ENCODE data around the gene NMNAT2.

The NMNAT2 gene

GRCh38 chr1:183233113-183233512 is 185.1 kb downstream of the NMNAT2 start:
- DNase-seq: no peak

DNA sequence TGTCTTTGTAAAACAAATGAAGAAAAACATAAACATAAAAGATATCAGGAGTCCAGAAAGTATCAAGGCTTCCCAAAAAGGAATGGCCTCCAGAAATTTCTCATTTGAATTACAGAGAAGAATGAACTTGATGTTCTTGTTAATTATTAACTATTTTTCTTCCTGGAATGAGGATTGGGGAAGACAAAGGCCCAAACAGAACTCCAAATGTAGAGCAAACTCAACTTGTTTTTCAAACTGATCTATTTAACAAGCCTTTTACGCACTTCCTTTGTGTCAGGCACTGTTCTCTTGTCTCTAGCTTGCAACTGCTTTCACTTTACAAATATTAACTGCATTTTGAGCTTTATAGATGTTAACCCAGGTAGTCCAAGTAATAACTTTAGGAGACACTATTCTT is 186.6 kb downstream of the NMNAT2 start:
- no peak for DNase-seq

GRCh38 chr1:183230413-183230812 is 187.8 kb downstream of the NMNAT2 start:
- DNase-seq: no peak

DNA sequence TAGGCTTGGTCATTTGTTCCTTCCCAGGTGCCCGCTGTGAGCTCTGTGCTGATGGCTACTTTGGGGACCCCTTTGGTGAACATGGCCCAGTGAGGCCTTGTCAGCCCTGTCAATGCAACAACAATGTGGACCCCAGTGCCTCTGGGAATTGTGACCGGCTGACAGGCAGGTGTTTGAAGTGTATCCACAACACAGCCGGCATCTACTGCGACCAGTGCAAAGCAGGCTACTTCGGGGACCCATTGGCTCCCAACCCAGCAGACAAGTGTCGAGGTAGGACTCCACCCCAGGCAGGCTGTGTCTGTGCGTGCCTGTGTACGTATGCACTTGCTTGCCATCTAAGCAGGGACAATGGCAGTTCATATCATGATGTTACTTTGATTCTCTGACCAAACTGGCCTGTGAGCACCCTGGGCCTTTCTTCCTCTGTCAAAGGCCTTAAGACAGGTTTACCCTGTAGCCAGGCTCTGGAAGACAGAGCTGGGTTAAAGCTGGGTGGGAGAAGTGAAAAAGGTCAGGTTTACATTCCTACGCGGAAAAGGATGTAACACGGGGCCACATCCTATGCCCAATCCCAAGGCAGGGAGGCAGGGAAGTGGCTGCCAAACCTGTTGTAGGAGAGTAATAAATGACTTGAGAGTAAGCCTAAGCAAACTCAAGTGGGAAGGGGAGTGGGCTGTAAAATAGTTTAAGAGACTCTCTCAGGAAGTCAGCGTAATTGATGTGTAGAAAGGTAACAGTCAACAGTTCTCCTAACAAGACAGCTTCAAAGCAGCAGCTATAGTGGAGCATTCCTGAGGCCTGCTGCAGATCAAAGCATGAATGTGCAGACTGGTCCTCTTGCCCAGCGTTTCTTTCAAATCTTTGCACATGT is 189.6 kb downstream of the NMNAT2 start:
- DNase-seq: no peak

DNA sequence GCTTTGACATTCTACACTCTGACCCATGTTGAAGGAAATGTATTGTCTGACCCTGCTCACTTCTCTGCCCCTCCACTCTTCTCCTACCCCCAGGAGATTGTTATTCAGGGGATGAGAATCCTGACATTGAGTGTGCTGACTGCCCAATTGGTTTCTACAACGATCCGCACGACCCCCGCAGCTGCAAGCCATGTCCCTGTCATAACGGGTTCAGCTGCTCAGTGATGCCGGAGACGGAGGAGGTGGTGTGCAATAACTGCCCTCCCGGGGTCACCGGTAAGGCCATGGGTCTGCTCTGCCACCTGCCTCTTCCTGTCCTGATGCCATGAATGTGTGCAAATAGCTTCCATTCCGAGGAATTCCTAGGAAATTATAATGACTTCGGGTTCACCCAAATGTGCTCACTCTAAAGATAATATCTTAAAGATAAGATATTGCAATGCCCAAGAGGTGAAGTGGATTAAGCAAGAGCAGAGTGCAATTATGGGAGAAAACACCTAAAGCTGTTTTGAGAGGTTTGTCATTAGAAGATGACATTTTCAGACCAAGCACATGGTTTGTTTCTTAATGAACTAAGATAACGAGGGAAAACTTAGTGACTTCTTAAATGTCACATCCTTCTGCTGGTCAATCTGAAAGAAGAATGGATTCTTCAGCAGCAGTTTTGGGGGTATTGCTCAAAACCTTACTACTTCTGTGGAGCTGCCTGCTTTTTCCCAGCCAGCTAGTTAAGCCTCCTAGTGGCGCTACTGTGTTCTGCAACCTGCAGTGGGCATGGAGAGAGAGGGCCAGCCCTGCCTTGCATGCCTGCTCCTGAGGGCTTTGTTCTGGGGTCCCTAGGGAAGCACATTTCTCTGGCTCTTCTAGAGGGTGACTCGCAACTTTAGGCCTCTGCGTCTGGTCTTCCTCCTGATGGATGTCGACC is 190.5 kb downstream of the NMNAT2 start:
- no peak for DNase-seq

DNA sequence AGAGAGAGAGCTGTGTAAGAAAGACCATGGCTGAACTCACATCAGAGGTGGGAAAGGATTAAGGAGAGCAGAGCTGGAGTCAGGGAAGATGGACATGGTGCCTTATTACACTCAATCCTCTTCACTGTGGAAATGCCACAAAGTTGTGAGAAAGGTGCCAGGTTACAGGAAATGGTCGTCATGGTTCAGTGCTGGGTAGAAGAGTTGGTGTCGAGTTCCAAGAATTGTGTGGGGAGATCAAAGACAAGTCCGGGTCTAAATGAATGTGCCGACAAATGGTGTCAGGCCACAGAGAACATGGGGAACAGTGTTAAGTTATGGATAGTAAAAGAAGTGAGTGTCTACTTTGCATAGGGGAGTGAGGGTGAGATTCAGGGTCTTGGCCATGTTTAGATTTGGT is 191.2 kb downstream of the NMNAT2 start:
- DNase-seq: no peak

GRCh38 chr1:183226361-183226760 is 191.8 kb downstream of the NMNAT2 start:
- no peak for DNase-seq

- no peak for DNase-seq
These were observed 194.7 kb downstream of the NMNAT2 start for GRCh38 chr1:183223467-183223866.

- DNase-seq: no peak
These were observed 195.3 kb downstream of the NMNAT2 start for GRCh38 chr1:183222909-183223308.

- no peak for DNase-seq
These were observed 198.6 kb downstream of the NMNAT2 start for GRCh38 chr1:183219616-183220009.

DNA sequence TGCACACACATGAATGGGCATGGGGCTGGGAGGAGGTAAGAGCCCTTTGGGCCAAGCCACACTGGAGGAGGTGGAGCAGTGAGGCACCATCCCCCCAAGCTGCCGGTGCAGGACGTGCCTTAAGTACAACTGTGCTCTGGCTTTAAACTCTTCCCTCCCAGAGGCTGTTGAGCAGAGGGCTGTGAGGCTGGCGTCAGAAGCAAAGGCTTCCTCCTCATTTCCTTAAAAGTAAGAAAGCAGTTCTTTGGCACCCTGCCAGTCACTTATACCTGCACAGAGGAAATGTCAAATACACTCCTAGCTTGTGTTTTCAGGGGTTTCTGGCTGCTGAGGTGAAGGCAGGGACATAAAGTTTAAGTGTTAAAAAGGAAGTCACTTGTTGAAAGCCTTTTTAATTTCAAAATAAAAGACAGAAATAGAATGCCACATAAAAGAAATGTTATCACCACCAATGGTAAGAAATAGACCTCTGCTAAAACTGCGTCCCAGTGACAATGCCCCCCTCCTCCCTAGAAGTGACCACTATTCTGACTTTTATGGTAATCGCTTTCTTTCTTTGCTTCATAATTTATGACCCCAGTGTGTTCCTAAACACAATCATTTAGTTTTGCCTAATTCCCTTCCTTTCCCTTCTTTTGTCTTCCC is 199.1 kb downstream of the NMNAT2 start:
- DNase-seq: peak; percentile 38

DNA sequence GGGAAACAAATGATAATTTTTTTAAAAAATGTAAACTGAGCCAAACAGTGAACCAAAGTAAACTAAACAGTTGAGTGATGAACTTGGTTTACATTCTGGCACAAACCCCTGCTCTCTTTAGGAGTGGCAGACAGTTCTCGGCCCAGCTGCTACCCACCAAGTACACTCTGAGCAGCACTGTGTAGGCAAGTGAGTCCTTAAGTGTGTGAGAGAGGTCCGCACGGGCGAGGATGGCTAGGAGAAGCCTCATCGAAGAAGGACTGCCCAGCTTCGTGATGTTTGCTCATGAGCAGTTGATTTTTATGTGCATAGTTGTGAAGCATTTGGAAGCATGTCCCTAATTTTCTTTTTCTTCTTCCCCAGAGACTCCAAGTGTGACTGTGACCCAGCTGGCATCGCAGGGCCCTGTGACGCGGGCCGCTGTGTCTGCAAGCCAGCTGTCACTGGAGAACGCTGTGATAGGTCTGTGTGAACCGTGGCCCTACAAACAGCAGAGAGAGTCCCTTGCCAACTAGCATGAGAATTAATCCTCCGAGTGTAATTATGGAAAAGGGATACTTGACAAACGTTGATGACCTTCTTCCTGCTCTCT is 200.1 kb downstream of the NMNAT2 start:
- no peak for DNase-seq

- DNase-seq: no peak
These were observed 202.2 kb downstream of the NMNAT2 start for GRCh38 chr1:183215936-183216335.

GRCh38 chr1:183215076-183215720 is 203.0 kb downstream of the NMNAT2 start:
- DNase-seq: no peak

DNA sequence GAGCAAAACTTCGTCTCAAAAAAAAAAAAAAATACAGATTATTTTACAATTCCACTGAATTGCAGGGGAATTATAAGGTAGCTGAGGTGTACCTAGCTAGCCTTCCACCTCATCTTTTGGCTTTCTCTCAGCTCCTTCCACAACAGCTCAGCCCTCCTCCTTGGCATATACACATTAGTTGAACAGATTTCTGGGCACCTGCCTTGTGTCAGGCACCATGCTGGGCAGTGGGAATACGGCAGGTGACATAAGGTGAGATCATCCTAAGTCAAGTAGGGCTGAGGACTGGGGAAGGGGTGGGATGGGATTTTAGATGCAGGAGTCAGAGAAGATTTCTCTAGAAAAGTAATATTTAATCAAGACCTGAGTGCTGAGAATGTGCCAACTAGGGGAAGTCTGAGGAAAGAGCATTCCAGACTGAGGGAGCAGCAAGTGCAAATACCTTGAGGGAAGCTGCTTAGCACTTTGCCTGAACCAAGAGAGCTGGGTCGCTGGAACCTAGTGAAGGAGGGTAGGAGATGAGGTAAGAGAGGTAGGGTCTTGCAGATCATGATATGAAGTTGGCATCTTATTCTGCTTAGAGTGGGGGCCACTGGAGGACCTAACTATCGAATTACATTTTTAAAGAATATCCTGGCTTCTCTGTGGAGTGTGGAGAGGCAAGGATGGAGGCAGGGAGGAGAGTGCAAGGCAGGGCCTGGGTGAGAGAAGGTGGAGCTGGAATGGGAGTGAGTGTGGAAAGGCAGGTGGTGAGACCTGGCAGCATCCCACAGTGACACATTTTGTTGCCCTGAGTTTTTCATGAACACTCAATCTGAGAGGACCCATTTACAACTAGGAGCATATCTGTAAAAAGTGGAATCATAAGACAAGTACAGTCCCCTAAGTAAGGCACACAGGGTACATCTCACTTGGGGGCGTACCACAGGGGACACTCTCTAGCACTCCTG is 203.9 kb downstream of the NMNAT2 start:
- no peak for DNase-seq

DNA sequence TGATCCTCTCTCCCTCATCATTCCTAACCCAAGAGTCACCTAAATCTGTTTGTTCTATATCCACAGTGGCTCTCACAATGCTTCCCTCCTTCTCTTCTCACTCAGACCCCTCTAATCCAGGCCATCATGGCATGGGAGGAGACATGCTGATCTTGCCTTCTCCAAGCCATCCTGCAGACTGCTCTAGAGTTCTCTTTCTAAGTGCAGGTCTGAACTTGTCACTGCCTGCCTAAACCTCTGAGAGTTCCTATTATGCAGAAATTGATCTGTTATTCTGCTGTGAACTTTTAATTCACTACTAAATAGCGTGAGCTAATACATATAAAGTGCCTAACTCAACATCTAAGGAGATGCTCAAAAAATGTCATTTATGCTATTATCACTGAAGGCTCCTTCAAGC is 205.3 kb downstream of the NMNAT2 start:
- DNase-seq: no peak

- DNase-seq: no peak
These were observed 207.5 kb downstream of the NMNAT2 start for GRCh38 chr1:183210681-183211080.

DNA sequence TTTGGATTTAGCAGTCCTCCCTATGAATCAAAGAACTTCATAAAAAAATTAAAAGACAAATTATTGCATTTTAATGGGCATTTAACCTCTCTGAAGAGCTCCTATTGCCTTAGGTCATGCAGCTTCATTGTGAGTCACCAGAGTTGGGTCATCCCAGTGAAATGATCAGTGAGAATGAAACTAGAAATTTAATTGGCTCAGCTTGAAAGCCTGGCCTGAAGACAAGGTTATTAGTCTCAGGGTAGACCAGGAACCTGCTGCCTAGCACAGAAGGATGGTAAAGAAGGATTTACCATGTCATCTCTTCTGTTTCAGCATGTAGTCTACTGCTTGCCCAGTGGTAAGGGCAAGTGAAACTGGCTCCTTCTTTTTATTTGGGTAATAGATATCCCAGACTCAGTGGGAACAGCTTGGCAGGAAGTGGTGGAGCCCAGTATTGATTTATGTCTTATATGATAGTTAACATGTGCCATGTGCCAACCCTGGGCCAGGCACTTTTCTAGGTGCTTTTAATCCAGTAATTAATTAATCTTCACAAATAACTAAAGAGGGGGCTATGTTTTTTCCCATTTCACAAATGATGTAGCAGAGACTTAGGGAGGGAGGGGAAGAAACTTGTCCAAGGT is 208.5 kb downstream of the NMNAT2 start:
- DNase-seq: no peak

DNA sequence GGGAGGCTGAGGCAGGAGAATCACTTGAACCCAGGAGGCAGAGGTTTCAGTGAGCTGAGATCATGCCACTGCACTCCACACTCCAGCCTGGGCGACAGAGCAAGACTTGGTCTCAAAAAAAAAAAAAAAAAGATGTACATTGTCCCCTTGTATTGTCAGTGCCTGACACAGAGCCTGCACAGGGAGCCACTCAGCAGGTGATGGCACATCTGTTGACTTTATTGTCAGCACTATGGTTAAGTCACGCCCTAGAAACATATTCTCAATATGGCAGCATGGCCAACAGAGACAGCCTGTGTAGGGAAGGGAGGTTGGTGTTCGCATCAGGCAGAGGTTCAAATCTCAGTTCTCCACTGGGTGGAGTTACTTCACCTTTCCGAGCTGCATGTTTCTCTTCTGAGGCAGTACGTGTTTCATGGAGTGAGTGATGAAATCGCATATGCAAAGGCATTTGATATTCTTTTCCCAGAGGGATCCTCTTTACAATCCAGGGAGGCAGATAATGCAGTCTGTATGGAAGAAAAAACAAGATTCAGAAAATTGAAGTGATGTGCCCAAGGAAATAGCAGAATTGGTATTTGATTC is 211.6 kb downstream of the NMNAT2 start:
- DNase-seq: no peak

- no peak for DNase-seq
These were observed 212.9 kb downstream of the NMNAT2 start for GRCh38 chr1:183205196-183205781.
